Measurements from ENCODE around the gene NAV2. TPM values are rescaled to one million over a fixed set of nuclear protein-coding genes. Genes with fewer than 3 reads are reported as not detected.

NAV2 gene
- total RNA-seq, 1 experiment from 2014 or later = 63.5 TPM

DNA sequence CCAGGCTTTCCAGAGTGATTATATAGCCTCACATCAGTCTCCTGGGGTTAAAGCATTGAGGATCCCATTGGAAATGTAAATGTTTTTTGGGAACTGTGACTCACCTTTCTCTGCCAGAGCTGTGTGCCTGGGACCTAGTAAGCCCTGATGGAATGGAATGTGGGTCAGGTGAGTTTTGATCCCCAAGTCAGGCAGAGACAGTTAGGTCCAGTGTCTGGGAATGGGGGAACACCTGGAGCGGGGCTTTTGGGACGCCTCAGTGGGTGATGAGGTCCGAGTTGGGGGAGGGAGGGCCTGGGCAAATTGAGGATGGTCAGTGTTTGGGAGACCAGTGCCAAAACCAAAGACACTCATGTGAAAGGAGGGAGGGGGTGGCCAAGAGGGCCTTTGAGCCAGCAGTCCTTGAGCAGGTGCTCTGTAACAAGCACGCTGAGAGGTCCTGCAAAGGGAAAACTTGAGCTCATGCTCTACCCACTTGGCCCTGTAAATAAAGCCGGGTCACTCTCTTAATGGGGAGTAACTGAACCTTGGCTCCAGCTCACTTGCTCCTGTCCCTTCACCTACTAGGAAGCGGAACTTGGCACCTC, 104.7 kb downstream of the NAV2 start:
- H3K9me3 ChIP-seq = no peaks in the 10 kb centered on the region
- intact Hi-C loops (cut with micrococcal nuclease; ENCODE audit: unreplicated experiment) = no loop called here
- BruUV-seq (replicated peaks) = no TSS peak
- H3K27ac Mint-ChIP-seq (ENCODE audit: unreplicated experiment) = no peak overlapping the region
- no peak overlapping the region for H3K4me3 ChIP-seq (ENCODE audit: low read depth, low read length)
- H3K36me3 ChIP-seq (ENCODE audit: control insufficient read depth, insufficient read depth, low read length) = no peaks in the 10 kb centered on the region
- TF ChIP-seq, protein P1, sequence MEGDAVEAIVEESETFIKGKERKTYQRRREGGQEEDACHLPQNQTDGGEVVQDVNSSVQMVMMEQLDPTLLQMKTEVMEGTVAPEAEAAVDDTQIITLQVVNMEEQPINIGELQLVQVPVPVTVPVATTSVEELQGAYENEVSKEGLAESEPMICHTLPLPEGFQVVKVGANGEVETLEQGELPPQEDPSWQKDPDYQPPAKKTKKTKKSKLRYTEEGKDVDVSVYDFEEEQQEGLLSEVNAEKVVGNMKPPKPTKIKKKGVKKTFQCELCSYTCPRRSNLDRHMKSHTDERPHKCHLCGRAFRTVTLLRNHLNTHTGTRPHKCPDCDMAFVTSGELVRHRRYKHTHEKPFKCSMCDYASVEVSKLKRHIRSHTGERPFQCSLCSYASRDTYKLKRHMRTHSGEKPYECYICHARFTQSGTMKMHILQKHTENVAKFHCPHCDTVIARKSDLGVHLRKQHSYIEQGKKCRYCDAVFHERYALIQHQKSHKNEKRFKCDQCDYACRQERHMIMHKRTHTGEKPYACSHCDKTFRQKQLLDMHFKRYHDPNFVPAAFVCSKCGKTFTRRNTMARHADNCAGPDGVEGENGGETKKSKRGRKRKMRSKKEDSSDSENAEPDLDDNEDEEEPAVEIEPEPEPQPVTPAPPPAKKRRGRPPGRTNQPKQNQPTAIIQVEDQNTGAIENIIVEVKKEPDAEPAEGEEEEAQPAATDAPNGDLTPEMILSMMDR (IDR thresholded peaks at IDR 0.05; ENCODE audit: insufficient read depth in 1 of 2, low read depth in 1 of 2, low read length in 1 of 2, severe bottlenecking in 1 of 2, unreplicated experiment in 1 of 2) = no peak
- peaks cover 3% of the 10 kb centered on the region for H3K4me1 Mint-ChIP-seq (ENCODE audit: low read depth, unreplicated experiment)
- no peaks in the 10 kb centered on the region for H3K27me3 Mint-ChIP-seq (ENCODE audit: insufficient read depth, unreplicated experiment)
- H3K4me3 Mint-ChIP-seq (ENCODE audit: unreplicated experiment) = no peak overlapping the region
- no peaks in the 10 kb centered on the region for H3K9me3 Mint-ChIP-seq (ENCODE audit: unreplicated experiment)
- H3K4me1 ChIP-seq = no peaks in the 10 kb centered on the region
- H3K36me3 Mint-ChIP-seq (ENCODE audit: insufficient read depth, unreplicated experiment) = peaks cover 3% of the 10 kb centered on the region
- DNase-seq = no peak
- ChIA-PET POLR2A (no interaction called here), CTCF (interaction anchor here (1.2 kb wide), 1 partner anchor 86 kb away, joined by 5 read pairs; no protein-coding TSS in a partner anchor)
- no peaks in the 10 kb centered on the region for H3K27me3 ChIP-seq (replicated peaks; ENCODE audit: control insufficient read depth, insufficient read depth, low read length)

DNA sequence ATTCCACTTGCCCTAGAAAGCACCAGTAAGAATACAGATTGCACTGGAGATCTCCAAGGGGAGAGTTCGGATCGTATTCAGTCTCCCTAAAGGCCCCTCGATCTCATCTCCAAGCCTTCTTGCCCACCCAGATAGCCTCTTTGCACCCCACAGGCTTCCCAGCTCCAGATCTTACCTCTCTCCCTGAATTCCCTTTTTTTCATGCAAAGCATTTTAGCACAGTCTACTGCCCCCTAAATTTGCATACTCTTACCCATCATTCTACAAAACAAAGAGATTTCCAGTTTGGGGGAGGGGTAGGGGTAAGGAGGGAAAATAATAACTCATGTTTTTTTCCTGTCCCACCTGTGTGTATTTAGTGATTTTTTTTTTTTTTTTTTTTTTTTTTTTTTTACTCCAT, 105.2 kb downstream of the NAV2 start:
- CTCF ChIA-PET = interaction anchor here (1.2 kb wide), 1 partner anchor 85 kb away, joined by 5 read pairs; no protein-coding TSS in a partner anchor

DNA sequence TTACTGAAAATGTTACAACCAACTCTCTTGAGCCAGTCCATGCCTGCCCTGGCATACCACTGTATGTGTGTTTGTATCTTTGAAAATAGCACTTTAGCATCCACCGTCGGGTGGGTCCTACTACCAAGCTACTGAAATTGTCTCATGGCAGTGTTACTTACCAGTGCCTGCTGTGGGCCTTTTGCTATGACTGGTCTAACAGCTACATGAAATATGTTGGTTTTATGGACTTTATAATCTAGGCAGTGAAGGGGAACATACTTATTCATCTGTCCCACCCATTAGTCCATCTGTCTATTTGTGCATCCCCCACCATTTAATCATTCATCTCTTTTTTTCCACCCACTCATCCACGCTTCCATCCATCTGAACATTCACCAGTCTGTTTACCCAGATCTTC, 106.0 kb downstream of the NAV2 start:
- H3K4me3 Mint-ChIP-seq (ENCODE audit: unreplicated experiment) = no peak overlapping the region
- H3K4me1 Mint-ChIP-seq (ENCODE audit: low read depth, unreplicated experiment) = no peaks in the 10 kb centered on the region
- H3K27ac Mint-ChIP-seq (ENCODE audit: unreplicated experiment) = no peak overlapping the region
- no peaks in the 10 kb centered on the region for H3K9me3 Mint-ChIP-seq (ENCODE audit: unreplicated experiment)
- Histone ChIP-seq H3K4me1 (no peaks in the 10 kb centered on the region), H3K4me3 (ENCODE audit: low read depth, low read length) (no peak overlapping the region), H3K9me3 (no peaks in the 10 kb centered on the region), H3K27me3 (replicated peaks; ENCODE audit: control insufficient read depth, insufficient read depth, low read length) (no peaks in the 10 kb centered on the region), H3K36me3 (ENCODE audit: control insufficient read depth, insufficient read depth, low read length) (no peaks in the 10 kb centered on the region)
- intact Hi-C loops (cut with micrococcal nuclease; ENCODE audit: unreplicated experiment) = no loop called here
- no TSS peak for BruUV-seq (replicated peaks)
- no peaks in the 10 kb centered on the region for H3K27me3 Mint-ChIP-seq (ENCODE audit: insufficient read depth, unreplicated experiment)
- DNase-seq = no peak
- ChIA-PET CTCF (interaction anchor here (1.2 kb wide), 1 partner anchor 85 kb away, joined by 5 read pairs; no protein-coding TSS in a partner anchor), POLR2A (no interaction called here)
- H3K36me3 Mint-ChIP-seq (ENCODE audit: insufficient read depth, unreplicated experiment) = peaks cover 5% of the 10 kb centered on the region
- TF ChIP-seq, protein P1 (IDR thresholded peaks at IDR 0.05; ENCODE audit: insufficient read depth in 1 of 2, low read depth in 1 of 2, low read length in 1 of 2, severe bottlenecking in 1 of 2, unreplicated experiment in 1 of 2) = no peak

More for the DNA sequence above, 105.2 kb downstream of the NAV2 start:
- Histone ChIP-seq H3K9me3 (no peaks in the 10 kb centered on the region), H3K4me1 (no peaks in the 10 kb centered on the region), H3K4me3 (ENCODE audit: low read depth, low read length) (no peak overlapping the region), H3K27me3 (replicated peaks; ENCODE audit: control insufficient read depth, insufficient read depth, low read length) (no peaks in the 10 kb centered on the region), H3K36me3 (ENCODE audit: control insufficient read depth, insufficient read depth, low read length) (no peaks in the 10 kb centered on the region)
- intact Hi-C loops (cut with micrococcal nuclease; ENCODE audit: unreplicated experiment) = no loop called here
- Mint-ChIP-seq H3K9me3 (ENCODE audit: unreplicated experiment) (no peaks in the 10 kb centered on the region), H3K27me3 (ENCODE audit: insufficient read depth, unreplicated experiment) (no peaks in the 10 kb centered on the region), H3K4me3 (ENCODE audit: unreplicated experiment) (no peak overlapping the region), H3K27ac (ENCODE audit: unreplicated experiment) (no peak overlapping the region), H3K36me3 (ENCODE audit: insufficient read depth, unreplicated experiment) (peaks cover 5% of the 10 kb centered on the region), H3K4me1 (ENCODE audit: low read depth, unreplicated experiment) (no peaks in the 10 kb centered on the region)
- BruUV-seq (replicated peaks) = no TSS peak
- TF ChIP-seq, protein P1 (IDR thresholded peaks at IDR 0.05; ENCODE audit: insufficient read depth in 1 of 2, low read depth in 1 of 2, low read length in 1 of 2, severe bottlenecking in 1 of 2, unreplicated experiment in 1 of 2) = no peak
- POLR2A ChIA-PET = no interaction called here
- no peak for DNase-seq
